T-cell (primary cell): Measurements from ENCODE around the gene DYDC2. TPM values are rescaled to one million over a fixed set of nuclear protein-coding genes. Genes with fewer than 3 reads are reported as not detected.
"Not testable (repeated sequence)": the region's sequence is repeated elsewhere in the genome, so short reads cannot be mapped to it uniquely, and the experiment has no call there.

Experiments
- ATAC-seq, 4 experiments: fragments of 200-7000 bp in 3 of 4; fragments of 150-1000 bp in 1 of 4; cut with Tn5 transposase; replicated peaks in 1 of 4; 1 replicate in 3 of 4; 2 replicates in 1 of 4; pipeline ENCODE4 v1.10.0; 2021; ENCODE audit warnings: moderate library complexity in 3 of 4, mild to moderate bottlenecking in 2 of 4, moderate number of reproducible peaks in 1 of 4
- CTCF ChIA-PET, 2 donors: fragments of 300-600 bp; sonication (Branson Sonifier 250); formaldehyde crosslinking; loops; one replicate each; lab custom pipeline; 2022; ENCODE audit warnings: antibody characterized with exemption in 2 of 2; lab: Charles Lee
- POLR2A ChIA-PET, 2 donors: fragments of 300-600 bp; sonication (Branson Sonifier 250); formaldehyde crosslinking; loops; one replicate each; lab custom pipeline; 2022; ENCODE audit warnings: antibody characterized with exemption in 2 of 2; lab: Charles Lee
- DNase-seq, 35 experiments: peaks; one replicate each; pipeline versions ENCODE4 v3.0.0 to v3.0.0-alpha.2; 2013 to 2023
- H3K27ac ChIP-seq: one replicate; pipeline ENCODE4 v1.5.1; 2013; ENCODE audit warnings: low read length
- H3K27me3 ChIP-seq, 2 experiments: replicated peaks in 1 of 2; 1 replicate in 1 of 2; 2 replicates in 1 of 2; pipeline versions ENCODE4 v1.6.1 to v1.7.0; 2013; ENCODE audit warnings: low read length in 1 of 2, mixed read lengths in 1 of 2; ENCODE audit not compliant: control insufficient read depth in 2 of 2, insufficient read depth in 2 of 2; ENCODE audit errors: extremely low read depth in 1 of 2
- H3K36me3 ChIP-seq, 2 donors: 1 replicate in 1 of 2; 2 replicates in 1 of 2; pipeline versions ENCODE4 v1.6.1 to v1.7.0; 2013; ENCODE audit warnings: low read length in 1 of 2; ENCODE audit not compliant: control insufficient read depth in 2 of 2, insufficient read depth in 1 of 2; ENCODE audit errors: extremely low read depth in 1 of 2
- H3K4me1 ChIP-seq, 2 experiments: 1 replicate in 1 of 2; 2 replicates in 1 of 2; pipeline versions ENCODE4 v1.6.1 to v1.7.0; 2013; ENCODE audit warnings: low read length in 2 of 2, mixed read lengths in 1 of 2; ENCODE audit not compliant: insufficient read depth in 2 of 2, control insufficient read depth in 1 of 2; ENCODE audit errors: extremely low read depth in 1 of 2
- H3K4me3 ChIP-seq, 2 donors: 1 replicate in 1 of 2; 2 replicates in 1 of 2; pipeline versions ENCODE4 v1.5.1 to v1.7.0; 2013; ENCODE audit warnings: mild to moderate bottlenecking in 2 of 2, low read length in 1 of 2, moderate library complexity in 1 of 2; ENCODE audit not compliant: control insufficient read depth in 1 of 2; ENCODE audit errors: extremely low read depth in 1 of 2
- H3K9me3 ChIP-seq: 2 replicates; pipeline ENCODE4 v1.7.0; 2013
- H3K27ac Mint-ChIP-seq, 2 donors: one replicate each; pipeline ENCODE4 v1.8.0; 2020 to 2021; ENCODE audit warnings: mild to moderate bottlenecking in 2 of 2, mixed read lengths in 2 of 2
- H3K27me3 Mint-ChIP-seq, 2 donors: one replicate each; pipeline ENCODE4 v1.8.0; 2021 to 2022; ENCODE audit warnings: mixed read lengths in 2 of 2
- H3K36me3 Mint-ChIP-seq: one replicate; pipeline ENCODE4 v1.8.0; 2021; ENCODE audit warnings: mixed read lengths
- H3K4me1 Mint-ChIP-seq, 3 donors: one replicate each; pipeline ENCODE4 v1.8.0; 2020 to 2022; ENCODE audit warnings: mixed read lengths in 3 of 3, mild to moderate bottlenecking in 1 of 3
- H3K4me3 Mint-ChIP-seq, 3 donors: one replicate each; pipeline ENCODE4 v1.8.0; 2020 to 2022; ENCODE audit warnings: mild to moderate bottlenecking in 3 of 3, mixed read lengths in 3 of 3, moderate library complexity in 3 of 3
- H3K9me3 Mint-ChIP-seq, 3 donors: one replicate each; pipeline ENCODE4 v1.8.0; 2020 to 2022; ENCODE audit warnings: mixed read lengths in 3 of 3
- WGBS: methylation state at CpG from one replicate; pipeline ENCODE4 v1.1.5; 2013; ENCODE audit warnings: missing lambda C conversion rate; ENCODE audit not compliant: insufficient coverage; 5-methylcytosine and 5-hydroxymethylcytosine counted together
- total RNA-seq, 35 experiments: library from RNA in 6 of 35; stranded (reverse) in 6 of 35; fragments of 120-200 nt in 1 of 35; gene quantifications; one replicate each; pipeline versions ENCODE4 v1.2.1 to v1.2.4 and lab custom pipeline; 2013 to 2026

The DYDC2 gene
- total RNA-seq, 5 donors from 2014 or later (not counting 1 experiment from before 2014, with no cell fraction given): not detected

DNA sequence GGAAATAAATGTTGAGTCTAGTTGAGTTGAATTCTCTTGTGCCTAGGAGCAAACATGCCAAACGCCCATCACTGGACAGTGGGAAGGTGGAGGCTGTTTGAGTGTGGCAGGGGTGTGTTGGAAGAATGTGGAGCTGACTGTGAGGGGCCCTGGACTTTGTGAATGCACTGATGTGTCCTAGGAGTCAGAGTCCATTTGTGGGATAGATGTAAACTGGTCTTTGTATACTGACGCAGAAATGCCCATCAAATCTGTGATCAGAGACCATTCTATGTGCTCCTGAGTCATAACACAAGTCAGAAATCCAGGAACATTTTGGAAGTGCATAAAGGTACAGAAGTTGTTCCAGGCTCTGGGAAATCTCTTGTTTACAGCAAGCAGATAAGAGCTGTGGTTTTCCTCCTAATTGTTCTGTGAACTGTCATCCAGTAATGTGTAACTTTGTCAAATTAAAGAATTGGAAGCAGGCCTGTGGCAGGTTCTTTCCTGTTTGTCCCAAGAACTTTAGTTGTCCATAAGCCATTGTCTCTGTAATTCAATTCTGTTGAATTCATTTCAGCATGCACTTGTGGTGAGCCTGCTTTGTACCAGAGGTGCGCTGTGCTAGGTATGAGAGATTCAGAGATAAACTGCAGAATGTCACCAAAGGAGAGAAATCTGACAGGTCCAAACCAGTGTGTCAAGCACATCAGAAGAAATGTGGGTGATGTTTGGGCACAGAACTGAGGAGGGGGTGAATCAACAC, 59.3 kb downstream of the DYDC2 start:
- Mint-ChIP-seq H3K4me1 (peaks cover 8 to 26% (median 20%) of the 10 kb centered on the region in 3 donors), H3K36me3 (no peaks in the 10 kb centered on the region), H3K27me3 (no peaks in the 10 kb centered on the region), H3K27ac (no peak overlapping the region), H3K4me3 (no peak overlapping the region), H3K9me3 (no peaks in the 10 kb centered on the region)
- Histone ChIP-seq H3K27ac (no peak overlapping the region), H3K27me3 (peaks cover 0 to 5% of the 10 kb centered on the region in 2 experiments), H3K4me3 (no peak overlapping the region), H3K4me1 (no peaks in the 10 kb centered on the region), H3K9me3 (no peaks in the 10 kb centered on the region), H3K36me3 (peaks cover 0 to 3% of the 10 kb centered on the region in 2 donors)
- POLR2A ChIA-PET: no interaction called here
- ATAC-seq (no peak), DNase-seq (no peak)
- CTCF ChIA-PET: interaction anchor here in 1 of 2 donors (0.5 kb wide), 1 partner anchor 17 kb away, joined by 4 read pairs; no protein-coding TSS in a partner anchor
- whole genome bisulfite sequencing: 61% methylated on average over 2 of the region's 3 CpGs

DNA sequence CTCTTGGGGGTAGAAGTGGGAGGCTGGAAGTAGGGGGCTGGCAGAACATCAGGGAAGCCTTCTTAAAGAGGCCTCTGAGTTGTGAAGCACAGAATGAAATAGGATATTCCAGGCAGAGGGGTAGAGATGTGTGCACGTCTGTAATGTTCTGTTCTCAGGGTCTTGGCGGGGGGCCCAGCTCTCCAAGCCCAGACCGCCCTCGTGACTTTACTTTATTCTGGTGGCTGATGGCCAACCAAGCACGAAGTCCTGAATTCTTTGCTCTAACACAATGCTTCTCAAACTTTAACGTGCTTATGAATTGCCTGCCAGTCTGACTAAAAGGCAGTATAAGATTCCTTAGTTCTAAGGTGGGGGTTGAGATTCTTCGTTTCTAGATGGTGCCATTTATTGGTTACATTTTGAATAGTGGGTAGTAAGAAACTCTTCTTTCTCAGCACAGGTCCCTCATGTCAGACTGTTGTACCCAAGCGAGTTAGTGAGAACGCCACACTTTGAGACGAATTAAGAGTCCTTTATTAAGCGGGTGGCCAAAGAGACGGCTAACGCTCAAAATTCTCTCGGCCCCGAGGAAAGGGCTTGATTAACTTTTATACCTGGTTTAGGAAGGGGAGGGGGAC, 60.0 kb downstream of the DYDC2 start:
- Histone ChIP-seq H3K4me3 (no peak overlapping the region), H3K36me3 (peaks cover 0 to 3% of the 10 kb centered on the region in 2 donors), H3K27me3 (peaks cover 0 to 5% of the 10 kb centered on the region in 2 experiments), H3K27ac (no peak overlapping the region), H3K4me1 (no peaks in the 10 kb centered on the region), H3K9me3 (no peaks in the 10 kb centered on the region)
- DNase-seq (no peak), ATAC-seq (no peak)
- CTCF ChIA-PET: interaction anchor here in 1 of 2 donors (0.9 kb wide), 1 partner anchor 39 kb away, joined by 3 read pairs; no protein-coding TSS in a partner anchor
- Mint-ChIP-seq H3K27me3 (no peaks in the 10 kb centered on the region), H3K36me3 (no peaks in the 10 kb centered on the region), H3K27ac (no peak overlapping the region), H3K4me3 (no peak overlapping the region), H3K9me3 (no peaks in the 10 kb centered on the region), H3K4me1 (peaks cover 8 to 24% (median 18%) of the 10 kb centered on the region in 3 donors)
- POLR2A ChIA-PET: no interaction called here
- whole genome bisulfite sequencing: 92% methylated on average over 4 of the region's 15 CpGs

- H3K36me3 Mint-ChIP-seq, H3K27me3 Mint-ChIP-seq, H3K4me3 ChIP-seq, POLR2A ChIA-PET, H3K36me3 ChIP-seq, H3K4me1 ChIP-seq, DNase-seq, H3K4me3 Mint-ChIP-seq, H3K9me3 Mint-ChIP-seq, H3K9me3 ChIP-seq, H3K27ac ChIP-seq, ATAC-seq, H3K27ac Mint-ChIP-seq, H3K27me3 ChIP-seq: not testable (repeated sequence)
- no CpG with 5 or more reads among the region's 6 CpGs for WGBS
- CTCF ChIA-PET: interaction anchor here in 1 of 2 donors (0.9 kb wide), 1 partner anchor 39 kb away, joined by 3 read pairs; no protein-coding TSS in a partner anchor
- H3K4me1 Mint-ChIP-seq: peaks cover 5 to 18% (median 15%) of the 10 kb centered on the region in 3 donors
Measured at GRCh38 chr10:80417256-80417655, 60.7 kb downstream of the DYDC2 start.

Other genes starting within 250 kb of the DYDC2 start
- gene PLAC9, start 224.1 kb upstream of the DYDC2 start, total RNA-seq: not detected
- gene ANXA11, start 151.2 kb upstream of the DYDC2 start, total RNA-seq: 100 to 1,000 TPM; 196 to 222 (median 208) TPM
- under 1 TPM in 3 of 5 donors, not detected in 2; 0.23 to 0.33 (median 0.28) TPM for gene MAT1A, start 67.1 kb upstream of the DYDC2 start, total RNA-seq
- not detected for gene DYDC1, start within 50 bp of the DYDC2 start, total RNA-seq
- 1 to 10 TPM; 2.9 to 6.3 (median 5.2) TPM for gene PRXL2A, start 51.8 kb downstream of the DYDC2 start, total RNA-seq
- gene TSPAN14, start 97.5 kb downstream of the DYDC2 start, total RNA-seq: 100 to 1,000 TPM; 130 to 204 (median 194) TPM
- gene SH2D4B, start 181.1 kb downstream of the DYDC2 start, total RNA-seq: under 1 TPM; 0.12 to 0.26 (median 0.23) TPM